ENCODE results near the gene ABHD5.

ABHD5 gene

GRCh38 chr3:43733459-43734384 is 43.0 kb downstream of the ABHD5 start:
- in situ Hi-C loops (cut with HindIII; ENCODE audit: low pct_unique_long_range_greater_than_20kb, low sequenced_read_pairs) = no loop called here
- no peak for TF ChIP-seq JUND (IDR thresholded peaks at IDR 0.05; ENCODE audit: low read depth)
- DNase-seq (ENCODE audit: low read depth in 1 of 2, low spot score in 1 of 2) = no peak

- in situ Hi-C loops (cut with HindIII; ENCODE audit: low pct_unique_long_range_greater_than_20kb, low sequenced_read_pairs) = no loop called here
- TF ChIP-seq JUND (IDR thresholded peaks at IDR 0.05; ENCODE audit: low read depth) = no peak
Measured at GRCh38 chr3:43734685-43735084, 43.9 kb downstream of the ABHD5 start.

GRCh38 chr3:43735618-43736017 is 44.9 kb downstream of the ABHD5 start:
- TF ChIP-seq JUND (IDR thresholded peaks at IDR 0.05; ENCODE audit: low read depth) = no peak
- in situ Hi-C loops (cut with HindIII; ENCODE audit: low pct_unique_long_range_greater_than_20kb, low sequenced_read_pairs) = no loop called here
- DNase-seq (ENCODE audit: low read depth in 1 of 2, low spot score in 1 of 2) = no peak

More at GRCh38 chr3:43734685-43735084, 43.9 kb downstream of the ABHD5 start:
- DNase-seq (ENCODE audit: low read depth in 1 of 2, low spot score in 1 of 2) = no peak

GRCh38 chr3:43736558-43737440 is 46.1 kb downstream of the ABHD5 start:
- DNase-seq (ENCODE audit: low read depth in 1 of 2, low spot score in 1 of 2) = no peak
- in situ Hi-C loops (cut with HindIII; ENCODE audit: low pct_unique_long_range_greater_than_20kb, low sequenced_read_pairs) = no loop called here

GRCh38 chr3:43738305-43738704 is 47.6 kb downstream of the ABHD5 start:
- no peak for TF ChIP-seq JUND (IDR thresholded peaks at IDR 0.05; ENCODE audit: low read depth)
- in situ Hi-C loops (cut with HindIII; ENCODE audit: low pct_unique_long_range_greater_than_20kb, low sequenced_read_pairs) = no loop called here
- peak in 1 of 2 experiments; percentile 65 for DNase-seq (ENCODE audit: low read depth in 1 of 2, low spot score in 1 of 2)

More at GRCh38 chr3:43736558-43737440, 46.1 kb downstream of the ABHD5 start:
- no peak for TF ChIP-seq JUND (IDR thresholded peaks at IDR 0.05; ENCODE audit: low read depth)

- in situ Hi-C loops (cut with HindIII; ENCODE audit: low pct_unique_long_range_greater_than_20kb, low sequenced_read_pairs) = no loop called here
- peak in 1 of 2 experiments; percentile 29 for DNase-seq (ENCODE audit: low read depth in 1 of 2, low spot score in 1 of 2)
- TF ChIP-seq JUND (IDR thresholded peaks at IDR 0.05; ENCODE audit: low read depth) = no peak
Measured at GRCh38 chr3:43742920-43743319, 52.2 kb downstream of the ABHD5 start.

GRCh38 chr3:43747641-43748040 is 56.9 kb downstream of the ABHD5 start:
- in situ Hi-C loops (cut with HindIII; ENCODE audit: low pct_unique_long_range_greater_than_20kb, low sequenced_read_pairs) = no loop called here
- no peak for DNase-seq (ENCODE audit: low read depth in 1 of 2, low spot score in 1 of 2)
- no peak for TF ChIP-seq JUND (IDR thresholded peaks at IDR 0.05; ENCODE audit: low read depth)

- TF ChIP-seq JUND (IDR thresholded peaks at IDR 0.05; ENCODE audit: low read depth) = no peak
- no peak for DNase-seq (ENCODE audit: low read depth in 1 of 2, low spot score in 1 of 2)
- in situ Hi-C loops (cut with HindIII; ENCODE audit: low pct_unique_long_range_greater_than_20kb, low sequenced_read_pairs) = no loop called here
Measured at GRCh38 chr3:43748179-43748578, 57.4 kb downstream of the ABHD5 start.

- no peak for TF ChIP-seq JUND (IDR thresholded peaks at IDR 0.05; ENCODE audit: low read depth)
- in situ Hi-C loops (cut with HindIII; ENCODE audit: low pct_unique_long_range_greater_than_20kb, low sequenced_read_pairs) = no loop called here
- DNase-seq (ENCODE audit: low read depth in 1 of 2, low spot score in 1 of 2) = no peak
Measured at GRCh38 chr3:43748645-43749044, 57.9 kb downstream of the ABHD5 start.

GRCh38 chr3:43752905-43753304 is 62.2 kb downstream of the ABHD5 start:
- TF ChIP-seq JUND (IDR thresholded peaks at IDR 0.05; ENCODE audit: low read depth) = no peak
- DNase-seq (ENCODE audit: low read depth in 1 of 2, low spot score in 1 of 2) = no peak
- in situ Hi-C loops (cut with HindIII; ENCODE audit: low pct_unique_long_range_greater_than_20kb, low sequenced_read_pairs) = no loop called here

- in situ Hi-C loops (cut with HindIII; ENCODE audit: low pct_unique_long_range_greater_than_20kb, low sequenced_read_pairs) = no loop called here
- TF ChIP-seq JUND (IDR thresholded peaks at IDR 0.05; ENCODE audit: low read depth) = no peak
- DNase-seq (ENCODE audit: low read depth in 1 of 2, low spot score in 1 of 2) = no peak
Measured at GRCh38 chr3:43753741-43754715, 63.3 kb downstream of the ABHD5 start.

All from T47D (cell line).